GM18526 (cell line): Measurements from ENCODE around the gene TNK2.

Experiments used
- POLR2A ChIP-seq: IDR thresholded peaks from 3 replicates; pipeline ENCODE4 v1.6.1; 2011; ENCODE audit not compliant: insufficient read length; ENCODE audit errors: extremely low read depth

Gene TNK2

GRCh38 chr3:195896361-195897080 lies 11.8 kb downstream of the TNK2 start:
- no peak for TF ChIP-seq POLR2A

GRCh38 chr3:195895861-195896360 lies 12.4 kb downstream of the TNK2 start:
- TF ChIP-seq POLR2A, result peak; percentile 62

GRCh38 chr3:195895078-195895860 lies 13.1 kb downstream of the TNK2 start:
- no peak for TF ChIP-seq POLR2A

DNA sequence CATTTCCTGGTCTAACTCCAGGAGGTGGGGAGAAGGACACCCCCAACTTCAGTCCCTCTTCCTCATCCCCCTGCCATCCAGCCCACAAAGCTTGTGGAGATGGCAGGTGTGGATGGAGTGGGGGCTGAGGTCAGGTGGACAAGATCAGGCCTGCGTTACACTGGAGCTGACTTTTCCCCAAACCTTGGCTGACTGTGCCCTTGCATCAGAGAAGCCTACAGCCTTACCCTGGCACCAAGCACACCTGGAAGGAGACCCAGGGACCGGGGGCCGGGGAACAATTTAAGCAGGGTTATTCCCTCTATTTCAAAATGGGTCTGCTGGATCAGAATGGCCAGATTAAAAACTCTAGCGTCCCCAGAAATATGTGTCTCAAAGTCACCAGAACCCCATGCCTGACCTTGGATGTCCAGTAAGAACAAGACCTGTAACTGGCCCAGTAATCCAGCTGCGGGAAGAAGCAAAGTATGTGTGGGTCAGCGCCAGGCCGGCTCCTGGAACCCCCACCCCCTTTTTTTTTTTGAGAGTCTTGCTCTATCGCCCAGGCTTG lies 14.4 kb downstream of the TNK2 start:
- peak; percentile 3 for TF ChIP-seq POLR2A

- peak; percentile 19 for TF ChIP-seq POLR2A
Observed at GRCh38 chr3:195893516-195893915, 14.8 kb downstream of the TNK2 start.

- TF ChIP-seq POLR2A, result no peak
Observed at GRCh38 chr3:195893044-195893395, 15.3 kb downstream of the TNK2 start.

- TF ChIP-seq POLR2A, result no peak
Observed at GRCh38 chr3:195892105-195893043, 16.0 kb downstream of the TNK2 start.

DNA sequence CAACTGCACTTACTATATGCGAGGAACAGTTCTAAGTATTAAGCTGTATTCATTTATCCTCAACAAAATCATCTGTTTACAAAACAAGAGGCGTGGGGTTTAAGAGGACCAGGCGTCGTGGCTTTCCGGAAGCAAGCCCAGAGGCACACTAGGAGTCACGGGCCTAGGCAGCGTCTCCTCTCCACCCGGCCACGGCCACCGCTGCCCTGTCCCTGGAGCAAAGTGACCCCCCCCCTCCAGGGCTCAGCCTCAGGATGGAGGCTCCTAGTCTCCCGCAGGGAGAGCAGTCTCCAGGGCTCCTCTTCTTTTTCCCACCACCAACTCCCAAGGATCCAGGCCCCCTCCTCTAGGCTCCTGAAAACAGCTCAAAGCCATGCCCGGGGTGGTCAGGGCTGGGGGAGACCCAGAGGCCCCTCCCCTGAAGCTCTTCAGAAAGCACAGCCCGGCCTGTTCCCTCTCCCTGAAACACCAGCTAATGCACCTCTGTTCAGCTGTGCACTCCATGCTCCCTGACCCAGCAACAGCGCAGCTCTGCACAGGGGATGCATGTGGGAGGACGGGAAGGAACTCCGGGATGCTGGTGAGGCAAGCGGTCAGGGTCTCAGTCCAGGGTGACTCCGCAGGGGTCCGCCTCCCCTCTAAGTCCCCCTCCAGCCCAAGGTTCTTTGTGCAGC lies 16.8 kb downstream of the TNK2 start:
- TF ChIP-seq POLR2A, result no peak

DNA sequence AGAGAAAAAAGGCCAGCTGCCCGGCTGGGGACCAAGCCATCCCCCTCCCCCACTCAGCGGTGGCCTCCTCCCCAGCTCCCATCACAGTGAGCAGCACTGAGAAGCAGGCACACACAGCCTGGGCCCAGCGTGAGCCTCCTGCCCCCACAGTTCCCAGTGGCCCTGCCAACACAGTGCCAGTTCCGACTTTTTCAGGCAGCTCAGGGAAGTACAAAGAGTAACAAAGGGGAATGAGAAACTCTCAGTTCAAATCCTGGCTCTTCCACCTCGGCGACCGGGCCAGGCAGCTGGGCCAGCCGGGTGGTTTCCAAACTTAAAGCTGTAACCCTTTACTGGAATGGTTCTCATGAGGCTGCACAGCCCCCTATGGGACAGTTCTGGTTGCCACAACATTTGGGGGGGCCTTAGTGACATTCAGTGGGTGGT lies 18.5 kb downstream of the TNK2 start:
- TF ChIP-seq POLR2A, result no peak

DNA sequence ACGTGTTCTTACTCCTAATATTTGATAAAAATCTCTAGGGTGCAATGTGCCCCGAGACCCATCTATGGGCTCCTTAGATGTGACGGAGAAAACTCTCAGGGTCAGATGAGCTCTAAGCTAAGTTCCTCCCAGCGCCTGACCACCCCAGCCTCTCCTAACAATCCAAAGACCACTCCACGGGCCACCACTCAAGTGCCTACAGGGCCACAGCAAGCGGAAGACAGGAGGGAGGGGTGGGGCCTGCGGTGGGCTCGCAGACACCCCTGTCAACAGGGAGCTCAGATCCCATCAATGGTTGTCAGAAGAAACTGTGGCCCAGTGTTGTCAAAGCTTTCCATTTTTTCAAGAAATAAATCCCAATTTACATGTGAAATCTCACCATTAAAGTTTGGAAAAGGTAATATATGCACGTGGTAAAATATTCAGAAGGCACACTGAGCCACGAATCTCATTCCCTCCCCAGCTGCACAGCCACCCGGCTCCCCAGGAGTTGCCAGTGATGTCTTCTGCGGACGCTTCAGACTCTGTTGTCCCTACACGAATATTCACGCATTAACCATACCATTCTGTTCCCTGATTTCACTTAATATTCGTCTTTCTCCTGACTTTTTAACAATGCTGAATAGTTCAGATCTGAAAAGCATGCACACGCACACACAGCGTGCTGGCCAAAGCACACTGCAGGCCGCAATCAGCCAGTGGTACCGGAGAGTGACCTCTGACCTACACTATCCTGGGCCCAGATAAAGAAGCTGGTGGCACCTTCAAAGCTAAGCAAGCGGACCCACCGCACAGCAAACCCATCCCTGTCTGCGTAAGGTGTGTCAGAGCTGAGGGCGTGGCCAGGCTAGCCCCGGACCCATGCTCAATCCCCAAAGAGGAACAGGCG lies 19.1 kb downstream of the TNK2 start:
- TF ChIP-seq POLR2A, result no peak

GRCh38 chr3:195888311-195888761 lies 20.0 kb downstream of the TNK2 start:
- TF ChIP-seq POLR2A, result no peak

DNA sequence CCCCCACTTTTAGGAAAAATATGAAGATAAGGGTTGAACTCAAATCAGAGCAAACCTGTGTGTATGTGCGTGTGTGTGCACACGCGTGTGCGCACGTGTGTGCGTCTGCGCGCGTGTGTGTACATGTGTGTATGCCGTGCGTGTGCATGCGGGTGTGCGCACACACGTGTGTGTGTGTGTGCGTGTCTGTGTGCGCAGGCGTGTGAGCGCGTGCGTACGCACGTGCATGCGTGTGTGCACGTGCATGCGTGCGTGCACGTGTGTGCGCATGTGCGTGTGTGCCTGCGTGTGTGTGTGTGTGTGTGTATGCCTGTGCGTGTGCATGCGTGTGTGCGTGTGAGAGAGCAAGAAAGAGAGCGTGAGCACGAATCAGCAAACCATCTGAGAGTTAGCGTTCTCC lies 20.7 kb downstream of the TNK2 start:
- no peak for TF ChIP-seq POLR2A
